GM15510 (cell line): ENCODE measurements around the gene CENPV.

ENCODE experiments used
- POLR2A ChIP-seq: IDR thresholded peaks from 3 replicates; pipeline ENCODE4 v1.6.1; 2011; ENCODE audit warnings: borderline replicate concordance; ENCODE audit not compliant: insufficient read length; ENCODE audit errors: extremely low read depth

The CENPV gene

GRCh38 chr17:16297367-16298139 is 55.7 kb downstream of the CENPV start:
- no peak for TF ChIP-seq POLR2A

GRCh38 chr17:16294560-16294959 is 58.7 kb downstream of the CENPV start:
- TF ChIP-seq POLR2A = no peak

- TF ChIP-seq POLR2A = no peak
These were observed 59.3 kb downstream of the CENPV start for GRCh38 chr17:16293931-16294330.
